Gastrocnemius medialis (tissue), 4 donors: Measurements from ENCODE around the gene CDKAL1. TPM values are rescaled to one million over a fixed set of nuclear protein-coding genes. Genes with fewer than 3 reads are reported as not detected.

Experiments
- ATAC-seq, 2 donors: fragments of 150-250 bp; one replicate each; pipeline ENCODE4 v1.9.1; 2016
- DNase-seq, 2 donors: peaks; one replicate each; pipeline ENCODE4 v3.0.0-alpha.2; 2019
- H3K27ac ChIP-seq, 4 donors: fragments of 200-600 bp; sonication (generic); 1 replicate in 1 of 4; 2 replicates in 3 of 4; pipeline ENCODE4 v1.5.1; 2016 to 2018; ENCODE audit warnings: mild to moderate bottlenecking in 2 of 4, moderate library complexity in 1 of 4
- H3K27me3 ChIP-seq, 3 donors: fragments of 200-600 bp; sonication (generic) in 2 of 3; 1 replicate in 1 of 3; 2 replicates in 2 of 3; pipeline versions ENCODE4 v1.5.1 to v1.6.0; 2016 to 2019; ENCODE audit warnings: mild to moderate bottlenecking in 1 of 3, moderate library complexity in 1 of 3
- H3K36me3 ChIP-seq, 2 donors: fragments of 200-600 bp; sonication (generic) in 1 of 2; one replicate each; pipeline ENCODE4 v1.5.1; 2017 to 2018
- H3K4me1 ChIP-seq, 2 donors: fragments of 200-600 bp; sonication (generic) in 1 of 2; one replicate each; pipeline ENCODE4 v1.5.1; 2016 to 2017; ENCODE audit warnings: mild to moderate bottlenecking in 2 of 2
- H3K4me3 ChIP-seq, 4 donors: fragments of 200-600 bp; sonication (generic) in 3 of 4; 1 replicate in 1 of 4; 2 replicates in 3 of 4; pipeline ENCODE4 v1.5.1; 2016 to 2019; ENCODE audit warnings: mild to moderate bottlenecking in 2 of 4
- H3K9me3 ChIP-seq, 3 donors: fragments of 200-600 bp; sonication (generic) in 2 of 3; 1 replicate in 1 of 3; 2 replicates in 2 of 3; pipeline ENCODE4 v1.5.1; 2016 to 2019
- POLR2A ChIP-seq, 2 donors: fragments of 450-650 bp; IDR thresholded peaks; one replicate each; pipeline ENCODE4 v1.6.1; 2017; ENCODE audit warnings: antibody characterized with exemption in 2 of 2, mild to moderate bottlenecking in 2 of 2, moderate library complexity in 2 of 2
- in situ Hi-C, 4 donors: fragments of 200-750 bp; cut with MboI; loops; one replicate each; pipeline versions ENCODE4 v1.15.0 to v1.8.0; 2017; ENCODE audit warnings: low sequenced_read_pairs in 4 of 4
- intact Hi-C: fragments of 100-400 bp; cut with DNase I; formaldehyde crosslinking; loops from one replicate; pipeline ENCODE4 v1.15.1; 2023; ENCODE audit warnings: low total_unique reads
- total RNA-seq, 4 donors: library from RNA; depleted of rRNA; stranded (reverse); fragments of >200 nt; gene quantifications; one replicate each; pipeline versions ENCODE4 v1.1.0 to v1.2.3, GENCODE V29; 2016
- TF ChIP-seq, protein P1 (sequence below), 5 experiments: fragments of 450-650 bp in 3 of 5; fragments of 200-600 bp in 2 of 5; sonication (generic) in 2 of 5; IDR thresholded peaks in 4 of 5; conservative IDR thresholded peaks in 1 of 5; 1 replicate in 4 of 5; 2 replicates in 1 of 5; pipeline ENCODE4 v1.5.1; 2016 to 2019; ENCODE audit warnings: antibody characterized with exemption in 5 of 5, mild to moderate bottlenecking in 3 of 5, moderate library complexity in 3 of 5

CDKAL1 gene
- total RNA-seq, 4 donors from 2014 or later = 9.6 to 17.0 (median 11.4) TPM

- DNase-seq (no peak), ATAC-seq (no peak)
- TF ChIP-seq POLR2A (IDR thresholded peaks at IDR 0.05) = no peak
- TF ChIP-seq, protein P1, sequence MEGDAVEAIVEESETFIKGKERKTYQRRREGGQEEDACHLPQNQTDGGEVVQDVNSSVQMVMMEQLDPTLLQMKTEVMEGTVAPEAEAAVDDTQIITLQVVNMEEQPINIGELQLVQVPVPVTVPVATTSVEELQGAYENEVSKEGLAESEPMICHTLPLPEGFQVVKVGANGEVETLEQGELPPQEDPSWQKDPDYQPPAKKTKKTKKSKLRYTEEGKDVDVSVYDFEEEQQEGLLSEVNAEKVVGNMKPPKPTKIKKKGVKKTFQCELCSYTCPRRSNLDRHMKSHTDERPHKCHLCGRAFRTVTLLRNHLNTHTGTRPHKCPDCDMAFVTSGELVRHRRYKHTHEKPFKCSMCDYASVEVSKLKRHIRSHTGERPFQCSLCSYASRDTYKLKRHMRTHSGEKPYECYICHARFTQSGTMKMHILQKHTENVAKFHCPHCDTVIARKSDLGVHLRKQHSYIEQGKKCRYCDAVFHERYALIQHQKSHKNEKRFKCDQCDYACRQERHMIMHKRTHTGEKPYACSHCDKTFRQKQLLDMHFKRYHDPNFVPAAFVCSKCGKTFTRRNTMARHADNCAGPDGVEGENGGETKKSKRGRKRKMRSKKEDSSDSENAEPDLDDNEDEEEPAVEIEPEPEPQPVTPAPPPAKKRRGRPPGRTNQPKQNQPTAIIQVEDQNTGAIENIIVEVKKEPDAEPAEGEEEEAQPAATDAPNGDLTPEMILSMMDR (IDR thresholded peaks at IDR 0.05 in 4 of 5, conservative IDR thresholded peaks at IDR 0.05 in 1 of 5) = no peak
- intact Hi-C loops = no loop called here
- Histone ChIP-seq H3K4me1 (no peaks in the 10 kb centered on the region), H3K4me3 (no peak overlapping the region), H3K27ac (no peak overlapping the region), H3K9me3 (no peaks in the 10 kb centered on the region), H3K27me3 (no peaks in the 10 kb centered on the region), H3K36me3 (no peaks in the 10 kb centered on the region)
- in situ Hi-C loops = no loop called here
Measured at GRCh38 chr6:20929283-20929682, 395.0 kb downstream of the CDKAL1 start.

DNA sequence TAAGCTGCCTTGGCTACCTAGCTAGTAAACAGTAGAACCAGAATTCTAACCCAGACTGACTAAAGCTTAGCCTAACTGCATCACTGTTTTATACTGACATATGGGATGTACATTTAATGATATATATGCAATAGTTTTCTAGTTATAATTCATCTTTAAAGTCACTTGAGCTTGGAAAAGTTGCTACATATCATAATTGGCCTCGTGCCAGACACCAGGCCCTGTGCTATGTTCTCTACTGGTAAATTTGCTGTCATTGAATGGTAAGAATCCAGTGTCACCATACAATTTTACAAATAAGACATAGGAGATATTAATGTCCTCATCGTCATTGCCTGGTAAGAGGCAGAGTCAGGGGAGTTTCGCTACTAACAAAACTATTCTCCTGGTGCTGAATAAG, 396.8 kb downstream of the CDKAL1 start:
- Histone ChIP-seq H3K36me3 (no peaks in the 10 kb centered on the region), H3K27ac (no peak overlapping the region), H3K4me3 (no peak overlapping the region), H3K9me3 (no peaks in the 10 kb centered on the region), H3K27me3 (no peaks in the 10 kb centered on the region), H3K4me1 (no peaks in the 10 kb centered on the region)
- intact Hi-C loops (no loop called here), in situ Hi-C loops (no loop called here)
- TF ChIP-seq POLR2A (IDR thresholded peaks at IDR 0.05) = no peak
- TF ChIP-seq, protein P1 (IDR thresholded peaks at IDR 0.05 in 4 of 5, conservative IDR thresholded peaks at IDR 0.05 in 1 of 5) = no peak
- DNase-seq (no peak), ATAC-seq (no peak)

GRCh38 chr6:20931772-20932171, 397.5 kb downstream of the CDKAL1 start:
- H3K9me3 ChIP-seq = no peaks in the 10 kb centered on the region
- DNase-seq (no peak), ATAC-seq (no peak)
- in situ Hi-C loops = no loop called here
- intact Hi-C loops = no loop called here
- H3K4me3 ChIP-seq = no peak overlapping the region
- H3K27me3 ChIP-seq = no peaks in the 10 kb centered on the region
- H3K27ac ChIP-seq = no peak overlapping the region
- TF ChIP-seq, protein P1 (IDR thresholded peaks at IDR 0.05 in 4 of 5, conservative IDR thresholded peaks at IDR 0.05 in 1 of 5) = no peak
- TF ChIP-seq POLR2A (IDR thresholded peaks at IDR 0.05) = no peak
- no peaks in the 10 kb centered on the region for H3K36me3 ChIP-seq
- H3K4me1 ChIP-seq = no peaks in the 10 kb centered on the region

- in situ Hi-C loops = no loop called here
- no peaks in the 10 kb centered on the region for H3K9me3 ChIP-seq
- ATAC-seq (no peak), DNase-seq (no peak)
- intact Hi-C loops = no loop called here
- TF ChIP-seq POLR2A (IDR thresholded peaks at IDR 0.05) = no peak
- no peak overlapping the region for H3K4me3 ChIP-seq
- H3K36me3 ChIP-seq = no peaks in the 10 kb centered on the region
- H3K27ac ChIP-seq = no peak overlapping the region
- H3K4me1 ChIP-seq = no peaks in the 10 kb centered on the region
- no peaks in the 10 kb centered on the region for H3K27me3 ChIP-seq
Measured at GRCh38 chr6:20932284-20932683, 398.0 kb downstream of the CDKAL1 start.

DNA sequence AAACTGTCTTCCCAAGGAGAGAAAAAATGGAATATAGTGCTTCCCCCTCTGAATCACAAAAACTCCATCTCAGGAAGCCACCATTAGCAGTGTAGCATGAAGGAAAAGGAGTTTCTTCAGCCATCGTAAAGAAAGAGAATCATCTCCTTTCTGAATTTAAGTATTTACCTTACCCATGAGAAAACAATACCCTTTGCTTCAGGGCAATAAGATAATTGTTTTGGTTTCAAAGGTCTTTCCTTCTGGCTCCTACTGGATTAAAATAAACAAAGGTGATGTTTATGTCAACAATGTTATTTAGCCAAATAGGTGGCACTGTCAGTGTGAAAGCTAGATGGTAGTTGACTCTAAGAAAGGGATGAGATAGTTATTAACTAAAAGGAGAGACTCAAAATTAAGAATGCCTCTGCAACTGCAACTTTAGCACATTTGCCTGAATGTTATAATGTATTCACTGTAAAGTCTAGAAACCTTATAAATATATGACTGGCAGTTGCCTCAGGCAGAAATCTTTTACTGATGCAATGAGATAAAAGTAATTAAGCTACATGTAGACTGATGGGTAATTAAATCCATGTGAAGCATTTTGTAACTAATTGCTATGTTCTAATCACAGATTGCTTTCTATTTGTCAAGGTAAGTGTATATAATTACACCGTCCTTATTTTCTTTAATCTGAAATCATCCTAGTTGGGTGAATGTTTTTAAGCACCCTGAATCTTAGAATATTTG, 399.0 kb downstream of the CDKAL1 start:
- H3K4me1 ChIP-seq = no peaks in the 10 kb centered on the region
- TF ChIP-seq POLR2A (IDR thresholded peaks at IDR 0.05) = no peak
- TF ChIP-seq, protein P1 (IDR thresholded peaks at IDR 0.05 in 4 of 5, conservative IDR thresholded peaks at IDR 0.05 in 1 of 5) = no peak
- no peak for DNase-seq
- in situ Hi-C loops = no loop called here
- no peak overlapping the region for H3K27ac ChIP-seq
- ATAC-seq = no peak
- intact Hi-C loops = no loop called here
- H3K9me3 ChIP-seq = no peaks in the 10 kb centered on the region
- H3K27me3 ChIP-seq = no peaks in the 10 kb centered on the region
- no peak overlapping the region for H3K4me3 ChIP-seq
- no peaks in the 10 kb centered on the region for H3K36me3 ChIP-seq
